NCI-H146 treated with DMSO at 0.1 percent for 48 hours (cell line): ENCODE measurements around the gene SERPINH1.

Source experiments
- DNase-seq: peaks from one replicate; lab custom pipeline; 2025; ENCODE audit not compliant: unreplicated experiment; lab: John Stamatoyannopoulos, UW

The SERPINH1 gene

GRCh38 chr11:75532200-75533048 is 29.6 kb upstream of the SERPINH1 start:
- peak; percentile 54 for DNase-seq

GRCh38 chr11:75533896-75534258 is 28.2 kb upstream of the SERPINH1 start:
- no peak for DNase-seq

- DNase-seq = no peak
Measured at GRCh38 chr11:75534259-75535069, 27.6 kb upstream of the SERPINH1 start.

GRCh38 chr11:75535071-75535470 is 27.0 kb upstream of the SERPINH1 start:
- no peak for DNase-seq

- DNase-seq = no peak
Measured at GRCh38 chr11:75536786-75537641, 25.0 kb upstream of the SERPINH1 start.

- no peak for DNase-seq
Measured at GRCh38 chr11:75537740-75538139, 24.3 kb upstream of the SERPINH1 start.

GRCh38 chr11:75538150-75538942 is 23.7 kb upstream of the SERPINH1 start:
- no peak for DNase-seq

- DNase-seq = no peak
Measured at GRCh38 chr11:75539459-75540334, 22.4 kb upstream of the SERPINH1 start.

- DNase-seq = no peak
Measured at GRCh38 chr11:75541193-75542087, 20.6 kb upstream of the SERPINH1 start.

- DNase-seq = no peak
Measured at GRCh38 chr11:75542088-75542438, 20.0 kb upstream of the SERPINH1 start.

GRCh38 chr11:75543806-75544205 is 18.2 kb upstream of the SERPINH1 start:
- DNase-seq = no peak

GRCh38 chr11:75547177-75547576 is 14.9 kb upstream of the SERPINH1 start:
- no peak for DNase-seq

GRCh38 chr11:75547617-75548058 is 14.4 kb upstream of the SERPINH1 start:
- DNase-seq = peak; percentile 29

GRCh38 chr11:75548595-75549272 is 13.3 kb upstream of the SERPINH1 start:
- DNase-seq = no peak

- no peak for DNase-seq
Measured at GRCh38 chr11:75549370-75549958, 12.6 kb upstream of the SERPINH1 start.

GRCh38 chr11:75553182-75553581 is 8.9 kb upstream of the SERPINH1 start:
- DNase-seq = no peak

- no peak for DNase-seq
Measured at GRCh38 chr11:75553889-75554257, 8.2 kb upstream of the SERPINH1 start.
